ENCODE data around the gene CYP1A1. TPM values are rescaled to one million over a fixed set of nuclear protein-coding genes. Genes with fewer than 3 reads are reported as not detected.

The CYP1A1 gene
- total and polyA plus RNA-seq, 2 of the 4 experiments (the other 2 are of a cell fraction): under 0.01 to 0.03 TPM

Other genes with a start within 250 kb of the CYP1A1 start
- gene ARID3B, start 184.3 kb downstream of the CYP1A1 start, total RNA-seq (2012; rRNA removed): 2.5 TPM in 2 replicates
- gene ARID3B, start 184.3 kb downstream of the CYP1A1 start, polyA plus RNA-seq (2012; rRNA removed): 5.0 and 5.9 TPM in 2 replicates
- 114 and 117 TPM in 2 replicates for gene CLK3, start 109.7 kb downstream of the CYP1A1 start, total RNA-seq (2012; rRNA removed)
- 77.0 and 84.7 TPM in 2 replicates for gene CLK3, start 109.7 kb downstream of the CYP1A1 start, polyA plus RNA-seq (2012; rRNA removed)
- 16.7 and 16.8 TPM in 2 replicates for gene EDC3, start 29.5 kb downstream of the CYP1A1 start, total RNA-seq (2012; rRNA removed)
- 36.7 and 38.0 TPM in 2 replicates for gene EDC3, start 29.5 kb downstream of the CYP1A1 start, polyA plus RNA-seq (2012; rRNA removed)
- not detected in 2 replicates for gene CYP1A2, start 23.3 kb upstream of the CYP1A1 start, total RNA-seq (2012; rRNA removed)
- gene CYP1A2, start 23.3 kb upstream of the CYP1A1 start, polyA plus RNA-seq (2012; rRNA removed): not detected in 2 replicates
- gene CSK, start 56.6 kb upstream of the CYP1A1 start, total RNA-seq (2012; rRNA removed): 10.8 and 13.6 TPM in 2 replicates
- gene CSK, start 56.6 kb upstream of the CYP1A1 start, polyA plus RNA-seq (2012; rRNA removed): 42.5 and 54.0 TPM in 2 replicates
- not detected in 2 replicates for gene LMAN1L, start 87.3 kb upstream of the CYP1A1 start, total RNA-seq (2012; rRNA removed)
- not detected in 2 replicates for gene LMAN1L, start 87.3 kb upstream of the CYP1A1 start, polyA plus RNA-seq (2012; rRNA removed)
- not detected in 2 replicates for gene CPLX3, start 101.1 kb upstream of the CYP1A1 start, total RNA-seq (2012; rRNA removed)
- not detected in 2 replicates for gene CPLX3, start 101.1 kb upstream of the CYP1A1 start, polyA plus RNA-seq (2012; rRNA removed)
- 8.6 and 11.8 TPM in 2 replicates for gene ULK3, start 117.6 kb upstream of the CYP1A1 start, total RNA-seq (2012; rRNA removed)
- gene ULK3, start 117.6 kb upstream of the CYP1A1 start, polyA plus RNA-seq (2012; rRNA removed): 22.7 and 24.7 TPM in 2 replicates
- 23.3 and 25.8 TPM in 2 replicates for gene SCAMP2, start 147.8 kb upstream of the CYP1A1 start, total RNA-seq (2012; rRNA removed)
- 108 and 111 TPM in 2 replicates for gene SCAMP2, start 147.8 kb upstream of the CYP1A1 start, polyA plus RNA-seq (2012; rRNA removed)
- 61.4 and 91.8 TPM in 2 replicates for gene MPI, start 164.5 kb upstream of the CYP1A1 start, total RNA-seq (2012; rRNA removed)
- 80.1 and 81.1 TPM in 2 replicates for gene MPI, start 164.5 kb upstream of the CYP1A1 start, polyA plus RNA-seq (2012; rRNA removed)
- gene FAM219B, start 181.3 kb upstream of the CYP1A1 start, total RNA-seq (2012; rRNA removed): 20.3 and 24.9 TPM in 2 replicates
- gene FAM219B, start 181.3 kb upstream of the CYP1A1 start, polyA plus RNA-seq (2012; rRNA removed): 40.8 and 48.7 TPM in 2 replicates
- 24.7 and 39.8 TPM in 2 replicates for gene COX5A, start 212.5 kb upstream of the CYP1A1 start, total RNA-seq (2012; rRNA removed)
- 135 and 141 TPM in 2 replicates for gene COX5A, start 212.5 kb upstream of the CYP1A1 start, polyA plus RNA-seq (2012; rRNA removed)
- gene RPP25, start 231.2 kb upstream of the CYP1A1 start, total RNA-seq (2012; rRNA removed): under 0.01 and 0.18 TPM in 2 replicates
- 0.36 and 0.38 TPM in 2 replicates for gene RPP25, start 231.2 kb upstream of the CYP1A1 start, polyA plus RNA-seq (2012; rRNA removed)

Data from IMR-90 (cell line).